Measurements from ENCODE around the gene EMC6. TPM values are rescaled to one million over a fixed set of nuclear protein-coding genes. Genes with fewer than 3 reads are reported as not detected.

The EMC6 gene
- total and polyA plus RNA-seq, 2 experiments from 2014 or later, result 42.7 to 130 TPM

GRCh38 chr17:3641717-3642486, 26.7 kb upstream of the EMC6 start:
- 75% methylated on average over 17 of the region's 19 CpGs for WGBS (ENCODE audit: low lambda C conversion rate, missing lambda C conversion rate)
- no peak overlapping the region for H2AFZ ChIP-seq
- no peak for TF ChIP-seq CTCF (IDR thresholded peaks at IDR 0.05; ENCODE audit: poor library complexity)
- no peak for TF ChIP-seq EZH2 (IDR thresholded peaks at IDR 0.05; ENCODE audit: borderline replicate concordance)
- TF ChIP-seq EZH2phosphoT487 (IDR thresholded peaks at IDR 0.05; ENCODE audit: low read depth, severe bottlenecking, unreplicated experiment), result no peak
- H4K20me1 ChIP-seq (ENCODE audit: insufficient read depth, poor library complexity, severe bottlenecking), result no peaks in the 10 kb centered on the region
- H3K9me3 ChIP-seq (ENCODE audit: low read depth), result no peaks in the 10 kb centered on the region
- no peak overlapping the region for H3K27ac ChIP-seq
- H3K4me1 ChIP-seq (ENCODE audit: insufficient read depth), result no peaks in the 10 kb centered on the region
- H3K27me3 ChIP-seq, result no peaks in the 10 kb centered on the region
- H3K9me2 ChIP-seq (replicated peaks; ENCODE audit: insufficient read depth), result no peaks in the 10 kb centered on the region
- H3K79me2 ChIP-seq, result peaks cover 6% of the 10 kb centered on the region
- no peaks in the 10 kb centered on the region for H3K36me3 ChIP-seq (replicated peaks; ENCODE audit: insufficient read depth, low read depth)
- no peak for DNase-seq (ENCODE audit: low spot score)
- H3K4me2 ChIP-seq, result no peak overlapping the region
- no peak overlapping the region for H3K4me3 ChIP-seq

GRCh38 chr17:3643889-3644349, 24.7 kb upstream of the EMC6 start:
- Histone ChIP-seq H4K20me1 (ENCODE audit: insufficient read depth, poor library complexity, severe bottlenecking) (no peaks in the 10 kb centered on the region), H3K36me3 (replicated peaks; ENCODE audit: insufficient read depth, low read depth) (no peaks in the 10 kb centered on the region), H3K4me3 (no peak overlapping the region), H2AFZ (no peak overlapping the region), H3K27me3 (no peaks in the 10 kb centered on the region), H3K4me2 (no peak overlapping the region), H3K27ac (no peak overlapping the region), H3K9me3 (ENCODE audit: low read depth) (no peaks in the 10 kb centered on the region), H3K4me1 (ENCODE audit: insufficient read depth) (peaks cover 3% of the 10 kb centered on the region), H3K79me2 (no peaks in the 10 kb centered on the region), H3K9me2 (replicated peaks; ENCODE audit: insufficient read depth) (no peaks in the 10 kb centered on the region)
- no peak for TF ChIP-seq EZH2phosphoT487 (IDR thresholded peaks at IDR 0.05; ENCODE audit: low read depth, severe bottlenecking, unreplicated experiment)
- no peak for DNase-seq (ENCODE audit: low spot score)
- WGBS (ENCODE audit: low lambda C conversion rate, missing lambda C conversion rate), result 99% methylated on average over 4 of the region's 4 CpGs

GRCh38 chr17:3645310-3645709, 23.3 kb upstream of the EMC6 start:
- H3K27ac ChIP-seq, result no peak overlapping the region
- H3K79me2 ChIP-seq, result no peaks in the 10 kb centered on the region
- DNase-seq (ENCODE audit: low spot score), result no peak
- WGBS (ENCODE audit: low lambda C conversion rate, missing lambda C conversion rate), result 57% methylated on average over 5 of the region's 5 CpGs
- no peak overlapping the region for H3K4me3 ChIP-seq
- H3K9me3 ChIP-seq (ENCODE audit: low read depth), result no peaks in the 10 kb centered on the region
- no peaks in the 10 kb centered on the region for H3K36me3 ChIP-seq (replicated peaks; ENCODE audit: insufficient read depth, low read depth)
- H3K4me2 ChIP-seq, result no peak overlapping the region
- H3K4me1 ChIP-seq (ENCODE audit: insufficient read depth), result peaks cover 3% of the 10 kb centered on the region
- TF ChIP-seq EZH2phosphoT487 (IDR thresholded peaks at IDR 0.05; ENCODE audit: low read depth, severe bottlenecking, unreplicated experiment), result no peak
- no peak overlapping the region for H2AFZ ChIP-seq
- no peaks in the 10 kb centered on the region for H4K20me1 ChIP-seq (ENCODE audit: insufficient read depth, poor library complexity, severe bottlenecking)
- no peaks in the 10 kb centered on the region for H3K9me2 ChIP-seq (replicated peaks; ENCODE audit: insufficient read depth)
- H3K27me3 ChIP-seq, result no peaks in the 10 kb centered on the region

- H3K4me2 ChIP-seq, result no peak overlapping the region
- no peaks in the 10 kb centered on the region for H3K79me2 ChIP-seq
- peaks cover 3% of the 10 kb centered on the region for H3K4me1 ChIP-seq (ENCODE audit: insufficient read depth)
- H2AFZ ChIP-seq, result no peak overlapping the region
- no peak overlapping the region for H3K27ac ChIP-seq
- H3K9me3 ChIP-seq (ENCODE audit: low read depth), result no peaks in the 10 kb centered on the region
- DNase-seq (ENCODE audit: low spot score), result no peak
- TF ChIP-seq EZH2 (IDR thresholded peaks at IDR 0.05; ENCODE audit: borderline replicate concordance) (no peak), EZH2phosphoT487 (IDR thresholded peaks at IDR 0.05; ENCODE audit: low read depth, severe bottlenecking, unreplicated experiment) (no peak), CTCF (IDR thresholded peaks at IDR 0.05; ENCODE audit: poor library complexity) (no peak)
- H3K36me3 ChIP-seq (replicated peaks; ENCODE audit: insufficient read depth, low read depth), result no peaks in the 10 kb centered on the region
- H4K20me1 ChIP-seq (ENCODE audit: insufficient read depth, poor library complexity, severe bottlenecking), result no peaks in the 10 kb centered on the region
- WGBS (ENCODE audit: low lambda C conversion rate, missing lambda C conversion rate), result 76% methylated on average over 12 of the region's 12 CpGs
- no peak overlapping the region for H3K4me3 ChIP-seq
- no peaks in the 10 kb centered on the region for H3K27me3 ChIP-seq
- no peaks in the 10 kb centered on the region for H3K9me2 ChIP-seq (replicated peaks; ENCODE audit: insufficient read depth)
These were observed 21.4 kb upstream of the EMC6 start for GRCh38 chr17:3647251-3647650.

All from hepatocyte (in vitro differentiated cells).